Fibroblast of the aortic adventitia (primary cell): ENCODE measurements around the gene IGSF22. TPM values are rescaled to one million over a fixed set of nuclear protein-coding genes. Genes with fewer than 3 reads are reported as not detected.

Source experiments
- DNase-seq: peaks from one replicate; pipeline ENCODE4 v3.0.0-alpha.2; 2010; ENCODE audit warnings: low read depth
- H3K4me3 ChIP-seq: 2 replicates; pipeline ENCODE4 v1.5.1; 2011; ENCODE audit warnings: low read depth, mild to moderate bottlenecking, control low read depth, low read length, moderate library complexity
- CTCF ChIP-seq: IDR thresholded peaks from 2 replicates; pipeline ENCODE4 v1.5.1; 2011; ENCODE audit warnings: mild to moderate bottlenecking, low read length, control low read depth, inconsistent platforms; ENCODE audit not compliant: insufficient read depth
- total RNA-seq: library from RNA; depleted of rRNA; stranded (reverse); fragments of >200 nt; gene quantifications from 2 replicates; pipeline ENCODE4 v1.2.3, GENCODE V29; 2012; ENCODE audit warnings: low replicate concordance

IGSF22 gene
- total RNA-seq, 1 donor = not detected

DNA sequence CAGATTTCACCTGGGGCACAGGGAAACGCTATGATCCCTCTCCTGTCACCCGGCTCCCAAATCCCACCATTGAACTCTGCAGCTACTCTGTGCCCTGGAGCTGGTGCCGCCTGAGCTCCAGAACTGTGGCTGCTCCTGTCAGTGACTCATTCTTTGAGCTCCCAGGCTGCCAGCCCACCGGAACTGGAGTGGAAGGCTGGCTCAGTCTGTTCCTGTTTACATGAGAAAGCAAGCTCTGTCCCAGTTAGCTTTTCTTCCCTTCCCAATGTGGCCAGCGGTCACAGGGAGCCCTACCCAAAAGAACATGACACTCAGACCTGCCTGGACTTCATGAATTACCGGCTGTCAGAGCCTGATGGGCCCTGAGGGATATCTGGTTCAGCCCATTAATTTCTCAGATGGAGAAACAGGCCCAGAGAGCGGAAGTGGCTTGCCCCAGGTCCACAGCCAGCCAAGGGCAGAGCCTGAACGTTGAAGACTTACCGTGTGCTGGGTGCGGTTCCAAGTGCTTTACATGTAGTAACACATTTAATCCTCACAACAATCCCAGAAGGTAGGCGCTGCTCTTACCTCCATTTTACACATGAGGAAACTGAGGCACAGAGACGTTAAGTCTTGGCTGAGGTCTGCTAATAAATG lies 23.8 kb upstream of the IGSF22 start:
- no peak for TF ChIP-seq CTCF
- H3K4me3 ChIP-seq = no peak overlapping the region
- peak; percentile 60 for DNase-seq

- DNase-seq = peak; percentile 49
- no peak for TF ChIP-seq CTCF
- H3K4me3 ChIP-seq = no peak overlapping the region
Measured at GRCh38 chr11:18748766-18749365, 22.9 kb upstream of the IGSF22 start.

GRCh38 chr11:18745251-18745650 lies 19.3 kb upstream of the IGSF22 start:
- DNase-seq = no peak
- TF ChIP-seq CTCF = no peak
- no peak overlapping the region for H3K4me3 ChIP-seq

- DNase-seq = no peak
- TF ChIP-seq CTCF = no peak
- no peak overlapping the region for H3K4me3 ChIP-seq
Measured at GRCh38 chr11:18743900-18744514, 18.0 kb upstream of the IGSF22 start.

DNA sequence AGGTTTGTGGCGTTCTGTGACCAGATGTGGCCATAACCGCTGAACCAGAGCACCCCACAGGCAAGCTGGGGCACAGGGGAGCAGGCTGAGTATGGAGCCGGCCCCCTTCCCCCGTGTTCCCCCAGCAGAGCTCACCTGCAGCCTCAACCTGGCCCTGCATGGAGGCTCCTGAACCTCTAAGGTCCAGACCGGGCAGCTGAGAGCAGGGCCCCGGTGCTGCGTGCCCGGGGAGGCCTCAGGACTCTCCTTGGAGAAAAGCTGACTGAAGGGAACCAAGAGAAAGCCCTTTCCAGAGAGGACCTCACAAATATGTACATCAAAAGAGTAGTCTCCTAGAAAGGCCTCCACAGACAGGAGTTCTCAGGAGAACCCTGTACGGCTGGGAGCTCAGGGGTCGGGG lies 17.4 kb upstream of the IGSF22 start:
- no peak for TF ChIP-seq CTCF
- no peak overlapping the region for H3K4me3 ChIP-seq
- no peak for DNase-seq

DNA sequence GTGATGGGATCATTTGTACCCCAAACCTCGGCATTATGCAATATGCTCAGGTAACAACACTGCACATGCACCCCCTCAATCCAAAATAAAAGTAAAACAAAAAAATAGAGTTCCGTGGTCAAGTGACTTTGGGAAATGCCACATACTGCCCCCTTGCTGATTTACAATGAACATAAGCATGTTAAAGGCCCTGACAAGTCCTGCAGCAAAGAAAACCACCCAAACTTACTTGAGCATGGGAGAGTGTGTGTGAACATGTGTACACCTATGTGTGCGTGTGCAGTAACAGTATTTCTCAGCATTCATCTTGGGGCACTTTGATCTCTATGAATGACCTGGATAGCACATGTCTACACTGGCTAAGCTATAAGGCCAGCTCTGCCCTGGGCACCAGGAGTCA lies 15.8 kb upstream of the IGSF22 start:
- H3K4me3 ChIP-seq = no peak overlapping the region
- TF ChIP-seq CTCF = no peak
- no peak for DNase-seq

DNA sequence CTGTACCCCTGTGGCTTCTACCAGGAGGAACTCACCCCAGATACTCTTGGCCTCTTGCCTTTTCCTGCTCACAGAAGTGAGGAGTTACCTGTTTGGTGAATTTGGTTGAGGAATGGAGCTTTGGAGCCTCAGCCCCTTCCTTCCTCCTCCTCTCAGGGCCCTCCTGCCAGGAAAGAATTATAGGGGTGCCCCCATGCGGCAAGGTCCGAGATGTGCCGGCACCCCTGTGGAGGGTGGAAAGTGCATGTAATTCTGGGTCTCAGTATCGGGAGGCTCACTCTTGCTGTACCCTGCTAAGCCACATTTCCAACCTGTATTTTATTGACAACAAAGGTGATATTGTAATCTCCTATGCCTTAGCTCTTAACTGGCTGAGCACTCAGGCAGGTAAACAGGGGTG lies 13.7 kb upstream of the IGSF22 start:
- DNase-seq = no peak
- no peak overlapping the region for H3K4me3 ChIP-seq
- no peak for TF ChIP-seq CTCF
